Stimulated activated CD8-positive, alpha-beta memory T cell treated with anti-CD3 and anti-CD28 coated beads, Interleukin-15, amount 100 ng/mL, for 1 hour (primary cell): ENCODE data around the gene SH3TC1.

Experiments used
- DNase-seq: peaks from one replicate; pipeline ENCODE4 v3.0.0-alpha.2; 2020; ENCODE audit warnings: low read depth

Gene SH3TC1

DNA sequence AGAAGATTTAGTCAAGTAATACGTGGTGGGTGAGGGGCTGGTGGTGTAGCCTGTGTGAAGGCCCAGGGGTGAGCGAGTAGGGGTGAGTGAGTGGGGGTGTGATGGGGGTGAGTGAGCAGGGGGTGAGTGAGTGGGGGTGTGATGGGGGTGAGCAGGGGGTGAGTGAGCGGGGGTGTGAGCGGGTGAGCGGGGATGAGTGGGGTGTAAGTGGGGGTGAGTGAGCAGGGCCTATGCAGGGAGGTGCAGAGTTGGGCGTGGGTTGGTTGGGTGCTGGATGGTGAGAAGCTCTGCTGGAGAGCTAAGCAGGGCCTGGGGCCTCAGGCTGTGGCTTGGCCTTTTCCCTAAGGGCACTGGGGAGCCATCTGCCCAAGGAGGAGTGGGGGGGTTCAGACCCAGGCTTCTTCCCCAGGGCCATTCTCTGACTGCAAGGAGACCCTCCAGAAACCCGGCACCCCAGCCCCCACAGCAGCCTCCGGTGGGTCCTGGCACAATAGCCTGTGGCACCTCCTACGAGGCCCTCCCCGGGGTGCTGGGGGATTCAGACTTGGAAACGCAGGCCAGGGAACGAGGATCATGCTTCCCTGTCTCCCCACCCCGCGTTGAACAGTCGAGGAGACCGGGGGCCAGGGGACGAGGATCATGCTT lies 30.4 kb downstream of the SH3TC1 start:
- no peak for DNase-seq

DNA sequence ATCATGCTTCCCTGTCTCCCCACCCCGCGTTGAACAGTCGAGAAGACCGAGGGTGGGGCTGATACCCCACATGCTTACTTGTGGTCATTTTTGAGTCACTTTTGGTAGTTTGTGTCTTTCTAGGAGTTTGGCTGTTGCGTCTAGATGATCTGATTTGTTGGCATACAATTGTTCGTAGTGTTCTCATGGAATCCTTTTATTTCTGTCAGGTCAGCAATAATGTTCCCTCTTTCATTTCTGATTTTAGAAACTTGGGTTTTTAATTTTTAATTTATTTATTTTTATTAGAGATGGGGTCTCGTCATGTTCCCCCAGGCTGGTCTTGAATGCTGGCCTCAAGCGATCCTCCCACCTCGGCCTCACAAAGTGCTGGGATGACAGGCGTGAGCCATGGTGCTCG lies 30.9 kb downstream of the SH3TC1 start:
- no peak for DNase-seq

DNA sequence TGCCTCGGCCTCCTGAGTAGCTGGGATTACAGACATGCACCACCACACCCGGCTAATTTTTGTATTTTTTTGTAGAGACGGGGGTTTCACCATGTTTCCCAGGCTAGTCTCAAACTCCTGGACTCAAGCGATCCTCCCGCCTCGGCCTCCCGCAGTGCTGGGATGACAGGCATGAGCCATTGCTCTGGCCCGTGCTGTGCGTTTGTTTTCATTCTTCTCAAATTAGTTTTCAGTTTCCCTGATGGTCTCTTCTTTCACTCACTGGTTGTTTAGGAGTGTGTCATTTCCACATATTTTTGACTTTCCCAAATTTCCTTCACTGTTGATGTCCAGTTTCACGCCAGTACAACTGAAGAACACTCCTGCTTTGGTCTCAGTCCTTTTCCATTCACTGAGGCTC lies 31.8 kb downstream of the SH3TC1 start:
- no peak for DNase-seq

DNA sequence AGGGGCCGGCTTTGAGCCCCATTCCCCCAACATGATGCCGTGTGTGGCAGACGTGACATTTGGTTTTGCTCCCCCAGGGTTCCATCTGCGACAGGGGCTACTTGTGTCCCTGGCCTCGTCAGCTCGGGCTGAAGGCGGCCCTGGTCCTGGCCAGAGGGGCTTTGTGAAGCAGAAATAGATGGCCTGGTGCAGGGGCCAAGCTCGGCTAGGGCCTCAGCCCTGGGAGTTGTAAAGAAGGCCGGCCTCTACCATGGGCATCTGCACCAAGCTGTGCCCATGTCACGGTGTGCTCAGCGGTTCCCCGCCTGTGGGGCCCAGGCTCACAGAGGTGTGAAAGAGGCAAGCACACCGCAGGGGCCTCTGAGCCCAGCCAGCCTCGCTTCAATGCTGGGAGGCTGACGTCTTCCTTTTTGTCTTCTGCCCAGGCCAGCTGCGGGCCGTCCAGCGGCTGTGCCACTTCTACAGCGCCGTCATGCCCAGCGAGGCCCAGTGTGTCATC lies 32.5 kb downstream of the SH3TC1 start:
- DNase-seq: no peak

DNA sequence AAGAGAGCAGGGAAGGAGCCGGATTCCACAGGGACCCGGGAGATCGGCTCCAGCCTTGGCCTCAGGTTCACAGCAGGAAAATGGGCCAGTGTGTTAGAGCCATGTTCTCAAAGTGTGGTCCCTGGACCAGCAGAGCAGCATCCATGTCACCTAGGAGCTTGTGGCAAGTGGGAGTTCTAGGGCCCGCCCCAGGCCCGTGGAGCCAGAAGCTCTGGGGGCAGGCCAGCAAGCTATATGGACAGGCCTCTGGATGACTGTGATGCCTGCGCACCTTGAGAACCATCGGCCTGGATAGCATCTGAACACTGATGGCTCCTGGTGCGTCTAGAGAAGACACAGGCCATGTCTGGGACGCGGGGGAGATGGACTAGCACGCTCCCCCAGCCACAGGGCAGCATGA lies 33.7 kb downstream of the SH3TC1 start:
- DNase-seq: no peak

DNA sequence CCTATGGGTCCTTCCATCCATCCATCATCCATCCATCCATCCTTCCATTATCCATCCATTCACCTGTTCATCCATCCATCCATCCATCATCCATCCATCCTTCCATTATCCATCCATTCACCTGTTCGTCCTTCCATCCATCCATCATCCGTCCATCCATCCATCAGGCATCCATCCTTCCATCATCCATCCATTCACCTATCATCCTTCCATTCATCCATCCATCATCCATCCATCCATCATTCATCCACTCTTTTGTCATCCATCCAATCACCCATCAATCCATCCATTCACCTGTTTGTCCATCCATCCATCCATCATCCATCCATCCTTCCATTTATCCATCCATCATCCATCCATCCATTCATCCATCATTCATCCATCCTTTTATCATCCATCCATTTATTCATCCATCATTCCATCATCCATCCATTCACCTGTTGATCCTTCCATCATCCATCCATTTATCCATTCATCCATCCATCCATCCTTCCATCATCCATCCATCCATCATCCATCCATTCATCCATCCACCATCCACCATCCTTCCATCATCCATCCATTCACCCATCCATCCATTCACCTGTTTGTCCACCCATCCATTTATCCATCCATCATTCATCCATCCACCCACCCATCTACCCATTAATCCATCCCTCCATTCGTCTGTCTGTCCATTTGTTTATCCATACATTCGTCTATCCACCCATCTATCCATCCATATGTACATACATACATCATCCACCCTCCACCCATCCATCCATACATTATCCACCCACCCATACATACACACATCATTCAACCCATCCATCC lies 34.8 kb downstream of the SH3TC1 start:
- DNase-seq: no peak

DNA sequence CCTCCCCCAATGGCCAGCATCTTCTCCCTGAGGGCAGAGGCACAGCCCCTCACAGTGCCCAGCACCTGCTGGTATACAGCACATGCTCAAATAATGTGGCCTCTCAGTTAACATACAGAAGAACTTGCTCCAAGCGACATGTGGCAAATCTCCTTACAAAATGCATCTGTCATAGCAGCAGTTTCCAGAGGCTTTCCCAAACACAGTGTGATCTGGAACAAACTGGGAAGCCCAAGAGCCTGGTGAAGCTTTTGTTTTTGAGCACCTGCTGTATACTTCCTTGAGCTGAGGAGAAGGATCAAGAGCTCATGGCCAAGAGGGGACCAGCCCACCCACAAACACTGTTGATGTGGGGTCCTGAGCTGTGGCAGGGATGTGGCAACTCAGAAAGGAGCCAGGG lies 35.6 kb downstream of the SH3TC1 start:
- no peak for DNase-seq

DNA sequence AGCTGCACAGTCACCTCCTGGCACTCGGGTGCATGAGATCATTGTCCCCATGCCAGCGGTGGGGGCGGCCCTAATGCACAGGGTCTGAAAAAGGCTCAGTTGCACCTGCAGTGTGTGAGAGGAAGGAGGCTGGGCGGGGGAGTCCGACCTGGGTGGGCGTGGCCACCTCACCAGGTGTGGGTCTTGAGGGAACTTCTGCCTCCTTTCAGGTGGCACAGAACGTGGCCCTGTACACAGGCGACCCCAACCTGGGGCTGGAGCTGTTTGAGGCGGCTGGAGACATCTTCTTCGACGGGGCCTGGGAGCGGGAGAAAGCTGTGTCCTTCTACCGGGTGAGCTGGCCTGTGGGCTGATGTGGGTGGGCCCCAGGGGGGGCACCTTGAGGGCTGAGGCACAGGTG lies 36.1 kb downstream of the SH3TC1 start:
- no peak for DNase-seq

DNA sequence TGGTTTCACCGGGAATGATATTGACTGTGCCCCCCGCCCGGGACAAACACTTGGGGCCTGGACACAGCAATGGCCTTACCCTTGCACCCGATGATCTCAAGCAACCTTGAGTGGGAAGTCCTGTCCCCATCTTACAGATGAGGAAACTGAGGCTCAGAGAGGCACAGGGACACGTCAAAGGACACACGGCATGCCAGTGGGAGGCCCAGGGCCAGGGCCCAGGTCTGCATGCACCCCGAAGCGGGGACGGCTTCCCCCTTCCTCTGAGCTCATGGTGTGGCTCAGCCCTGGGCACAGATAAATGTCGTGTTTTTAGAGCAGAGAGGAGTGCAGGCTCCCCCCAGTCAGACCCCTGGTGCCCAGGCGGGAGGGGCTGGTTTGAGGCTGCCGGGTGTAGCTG lies 36.6 kb downstream of the SH3TC1 start:
- DNase-seq: no peak

DNA sequence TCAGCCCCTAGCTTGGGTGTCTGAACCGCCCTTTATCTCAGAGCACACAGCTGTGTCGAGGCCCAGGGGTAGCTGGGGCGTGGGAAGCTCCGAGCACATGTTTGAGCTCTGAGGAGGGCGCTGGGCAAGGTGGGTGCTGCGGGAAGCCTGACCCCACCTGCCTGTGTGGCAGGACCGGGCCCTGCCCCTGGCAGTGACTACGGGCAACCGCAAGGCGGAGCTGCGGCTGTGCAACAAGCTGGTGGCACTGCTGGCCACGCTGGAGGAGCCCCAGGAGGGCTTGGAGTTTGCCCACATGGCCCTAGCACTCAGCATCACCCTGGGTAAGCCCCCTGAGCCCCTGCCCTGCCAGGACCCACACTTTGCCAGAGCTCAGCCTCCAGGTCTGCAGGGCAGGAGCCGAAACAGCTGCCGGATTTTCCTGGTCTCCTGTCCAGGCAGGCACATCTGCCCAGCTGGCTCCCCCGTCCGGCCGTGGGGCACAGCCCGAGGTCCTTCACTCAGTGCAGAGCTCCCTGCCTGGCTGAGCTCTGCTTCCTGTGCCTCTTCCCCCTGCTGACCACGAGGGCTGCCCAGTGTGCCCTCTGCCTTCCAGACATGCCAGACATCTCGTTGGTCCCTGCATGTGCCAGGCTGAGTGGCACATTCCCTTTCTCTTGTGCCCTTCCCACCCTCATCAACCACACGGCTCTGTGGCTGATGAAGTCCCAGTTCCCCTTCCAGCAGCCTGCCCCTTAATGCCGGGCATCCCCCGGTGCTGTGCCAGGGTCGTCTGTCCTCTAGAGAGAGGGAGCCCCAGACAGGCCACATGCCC lies 37.2 kb downstream of the SH3TC1 start:
- no peak for DNase-seq

DNA sequence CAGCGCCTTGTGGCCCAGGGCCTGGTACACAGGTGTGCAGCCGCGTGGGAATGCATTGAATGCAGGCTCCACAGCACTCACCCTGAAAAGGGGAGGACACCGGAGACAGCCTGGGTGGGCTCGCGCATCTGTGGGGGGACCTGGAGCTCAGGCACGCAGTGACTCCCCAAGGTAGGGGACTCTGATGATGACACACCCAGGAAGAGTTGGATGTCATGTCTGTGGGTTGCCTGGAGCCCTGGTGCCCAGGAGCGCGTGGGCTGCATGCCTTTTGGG lies 37.8 kb downstream of the SH3TC1 start:
- no peak for DNase-seq

DNA sequence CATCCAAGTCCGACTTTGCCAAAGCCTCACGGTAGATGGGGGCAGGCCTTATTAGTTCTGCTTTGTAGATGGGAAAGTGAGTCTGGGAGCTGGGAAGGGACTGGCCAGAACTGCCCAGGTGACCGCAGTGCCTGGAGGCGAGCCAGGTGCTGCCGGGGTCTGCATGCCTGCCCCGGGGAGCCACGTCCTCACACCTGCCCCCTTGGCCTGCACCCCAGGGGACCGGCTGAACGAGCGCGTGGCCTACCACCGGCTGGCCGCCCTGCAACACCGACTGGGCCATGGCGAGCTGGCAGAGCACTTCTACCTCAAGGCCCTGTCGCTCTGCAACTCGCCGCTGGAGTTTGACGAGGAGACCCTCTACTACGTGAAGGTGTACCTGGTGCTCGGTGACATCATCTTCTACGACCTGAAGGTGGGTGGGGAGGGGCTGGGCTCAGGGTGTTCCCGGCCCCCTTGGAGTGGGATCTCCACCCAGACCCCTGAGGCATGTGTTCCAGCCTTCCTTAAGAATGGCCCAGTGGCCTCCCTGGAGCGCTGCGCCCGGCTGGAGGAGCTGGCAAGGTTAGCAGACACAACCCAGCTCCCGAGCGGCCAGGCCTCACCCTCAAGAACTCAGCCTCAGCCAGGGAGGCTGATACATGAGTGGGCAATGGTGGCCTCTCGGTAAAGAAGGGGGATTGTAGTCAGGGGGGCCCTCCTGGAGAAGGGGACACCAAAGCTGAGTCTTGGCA lies 38.3 kb downstream of the SH3TC1 start:
- DNase-seq: no peak

DNA sequence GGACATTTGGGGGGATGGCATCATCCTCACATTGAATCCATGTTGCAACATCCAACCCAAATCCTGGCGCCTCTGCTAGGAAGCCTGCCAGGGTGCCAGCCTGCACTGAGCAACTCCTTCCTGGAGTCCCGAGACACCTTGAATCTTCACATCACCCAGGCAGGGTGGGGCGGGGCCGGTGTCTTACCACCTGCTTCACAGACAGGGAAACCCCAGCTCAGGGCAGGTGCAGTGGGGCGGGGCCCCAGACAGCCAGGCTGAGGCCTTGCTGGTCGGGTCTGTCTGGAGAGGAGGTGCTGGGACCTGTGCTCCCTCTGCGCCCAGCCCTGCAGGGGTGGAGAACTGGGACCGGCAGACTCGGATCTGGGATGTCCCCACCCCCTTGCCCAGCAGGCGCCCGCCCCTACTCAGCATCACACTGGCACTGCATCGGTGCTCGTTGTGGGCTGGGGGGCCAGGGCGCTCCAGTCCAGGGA lies 39.0 kb downstream of the SH3TC1 start:
- no peak for DNase-seq

DNA sequence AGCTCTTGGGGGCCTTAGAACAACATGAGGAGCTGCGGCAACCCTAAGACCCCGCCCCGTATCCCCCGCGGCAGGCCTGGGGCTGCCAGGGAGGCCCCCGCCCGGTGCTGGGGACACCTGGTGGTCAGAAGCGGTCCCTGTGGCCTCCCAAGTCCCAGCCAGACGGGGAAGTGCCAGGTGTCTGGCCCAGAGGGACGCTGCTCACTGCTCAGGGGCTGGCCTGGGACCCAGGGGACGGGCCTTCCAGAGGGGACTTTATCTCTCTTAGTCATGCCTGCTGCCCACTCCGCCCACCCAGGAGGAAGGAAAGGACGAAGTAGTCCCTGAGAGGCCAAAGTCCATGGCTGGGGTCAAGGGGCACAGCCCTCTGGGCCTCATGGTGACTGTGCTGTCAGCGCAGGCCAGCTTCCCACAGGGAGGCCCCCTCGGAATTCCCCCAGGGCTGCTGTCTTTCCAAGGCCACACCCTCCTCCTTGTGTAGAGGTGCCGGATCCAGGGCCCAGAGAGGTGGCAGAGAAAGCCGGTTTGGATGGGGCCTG lies 39.5 kb downstream of the SH3TC1 start:
- no peak for DNase-seq

DNA sequence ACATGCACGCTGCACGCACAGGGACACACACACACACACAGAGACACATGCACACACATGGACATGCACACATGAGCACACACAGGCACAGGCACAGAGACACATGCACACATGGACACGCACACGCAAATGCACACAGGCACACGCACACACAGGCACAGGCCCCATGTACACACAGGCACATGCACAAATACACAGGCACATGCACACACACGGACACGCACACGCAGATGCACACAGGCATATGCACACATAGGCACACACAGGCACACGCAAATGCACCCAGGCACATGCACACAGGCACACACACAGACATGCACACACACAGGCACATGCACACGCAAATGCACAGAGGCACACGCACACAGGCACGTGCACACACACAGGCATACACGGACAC lies 40.1 kb downstream of the SH3TC1 start:
- DNase-seq: no peak

DNA sequence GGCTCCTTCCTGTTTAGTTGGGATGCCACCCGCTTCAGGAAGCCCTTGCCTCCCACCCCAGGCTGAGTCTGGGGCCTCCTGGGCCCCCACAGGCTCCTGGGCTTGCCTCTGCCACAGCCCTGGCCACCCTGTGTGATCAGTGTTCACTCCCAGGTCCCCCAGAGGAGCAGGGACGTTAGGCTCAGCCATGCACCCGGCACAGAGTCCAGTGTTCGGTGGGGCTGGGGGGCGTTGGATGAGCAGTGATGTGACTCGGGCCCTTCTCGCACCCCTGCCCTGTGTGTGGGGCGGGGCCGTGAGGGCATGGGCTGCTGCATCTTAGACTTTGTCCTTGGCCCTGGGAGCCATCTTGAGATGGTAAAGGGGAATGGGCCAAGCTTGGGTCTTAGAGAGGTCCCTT lies 40.6 kb downstream of the SH3TC1 start:
- no peak for DNase-seq

DNA sequence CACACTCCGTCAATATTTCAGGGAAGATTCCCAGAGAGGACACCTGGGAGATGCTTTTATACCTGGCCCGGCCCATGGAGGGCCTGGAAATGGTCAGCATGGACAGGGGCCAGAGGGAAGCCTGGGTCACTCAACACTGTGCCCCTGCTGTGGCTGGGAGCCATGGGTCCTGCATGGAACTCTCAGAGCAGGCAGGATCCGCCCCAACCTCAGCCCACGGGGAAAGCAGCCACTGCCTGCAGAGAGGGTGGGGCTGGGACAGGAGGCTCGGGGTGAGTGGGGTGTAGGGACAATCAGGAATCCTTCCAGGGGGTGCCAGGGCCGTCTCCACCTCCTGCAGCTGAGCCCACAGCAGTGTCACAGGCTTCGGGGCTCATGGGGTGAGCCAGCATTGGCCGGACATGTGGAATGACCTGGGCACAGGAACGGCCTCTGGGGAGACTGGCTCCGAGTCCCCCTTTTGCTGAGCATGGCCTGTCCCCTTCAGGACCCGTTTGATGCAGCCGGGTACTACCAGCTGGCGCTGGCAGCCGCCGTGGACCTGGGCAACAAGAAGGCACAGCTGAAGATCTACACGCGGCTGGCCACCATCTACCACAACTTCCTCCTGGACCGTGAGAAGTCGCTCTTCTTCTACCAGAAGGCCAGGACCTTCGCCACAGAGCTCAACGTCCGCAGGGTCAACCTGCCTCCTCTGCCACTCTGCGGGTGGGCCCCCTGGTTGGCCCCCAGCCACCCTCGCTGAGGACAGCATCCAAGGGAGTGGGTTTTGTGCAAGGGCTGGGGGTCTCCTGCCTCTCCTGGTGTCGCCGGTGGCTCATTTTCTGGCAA lies 41.3 kb downstream of the SH3TC1 start:
- DNase-seq: no peak

DNA sequence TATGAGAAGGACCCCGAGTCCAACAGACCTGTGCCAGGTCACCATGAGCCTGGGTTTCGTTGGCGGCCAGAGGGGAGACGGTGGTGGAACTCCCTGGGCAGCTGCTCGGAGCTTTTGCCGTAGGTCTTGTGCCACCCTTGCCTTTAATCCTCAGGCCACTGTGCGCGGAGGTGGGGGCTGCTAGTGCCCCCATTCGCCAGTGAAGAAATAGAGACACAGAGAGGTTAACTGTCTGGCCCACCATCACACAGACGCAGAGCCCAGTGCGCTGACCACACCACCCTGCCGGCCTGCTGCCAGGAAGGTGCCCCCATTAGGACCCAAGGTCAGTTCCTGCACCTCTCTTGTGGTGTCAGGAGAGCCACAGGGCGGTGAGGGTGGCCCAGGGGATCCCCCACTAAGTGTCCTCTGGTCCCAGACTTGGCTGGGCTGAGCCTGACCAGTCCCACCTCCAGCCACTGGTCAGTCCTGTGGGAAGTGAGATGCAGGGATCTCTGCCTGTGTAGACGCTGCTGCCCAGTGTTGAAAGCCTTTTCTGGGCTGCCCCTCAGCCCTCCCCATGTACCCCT lies 42.2 kb downstream of the SH3TC1 start:
- DNase-seq: no peak

DNA sequence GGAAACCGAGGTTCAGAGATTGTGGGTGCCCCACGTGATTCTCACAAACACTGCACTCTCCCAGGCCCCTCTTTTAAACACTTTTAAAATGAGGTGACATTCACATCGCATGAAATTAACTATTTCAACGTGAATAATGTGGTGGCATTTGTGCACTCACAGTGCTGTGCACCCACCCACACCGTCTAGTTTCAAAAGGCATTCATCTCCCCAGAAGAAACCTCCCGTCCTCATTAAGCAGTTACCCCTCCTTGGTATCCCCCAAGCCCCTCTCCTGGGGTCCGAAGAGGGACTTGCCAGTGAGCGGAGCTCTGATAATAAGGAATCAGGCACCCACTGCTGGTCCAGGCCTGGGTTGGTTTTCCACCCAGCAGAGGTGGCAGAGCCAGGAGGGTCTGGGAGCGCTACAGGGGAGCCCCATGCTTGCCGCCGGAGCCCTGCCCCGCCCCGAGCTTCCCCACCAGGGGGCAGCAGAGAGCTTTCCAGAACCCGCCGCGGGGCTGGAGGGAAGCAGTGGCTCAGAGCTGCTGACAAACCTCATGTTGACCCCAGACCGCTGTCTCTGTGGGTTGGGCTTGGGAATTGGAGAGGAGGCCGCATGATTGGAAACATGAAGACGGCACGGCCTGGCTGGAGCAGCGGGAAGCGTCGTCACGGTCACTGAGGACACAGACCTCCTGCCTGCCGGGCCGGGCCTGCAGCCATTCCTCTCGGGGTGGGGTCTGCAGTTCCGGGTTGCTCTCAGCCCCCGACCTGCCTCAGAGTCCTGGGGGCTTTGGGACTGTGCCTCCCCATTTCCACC lies 43.0 kb downstream of the SH3TC1 start:
- DNase-seq: peak; percentile 68
